Measurements from ENCODE around the gene ZNF618.

DNA sequence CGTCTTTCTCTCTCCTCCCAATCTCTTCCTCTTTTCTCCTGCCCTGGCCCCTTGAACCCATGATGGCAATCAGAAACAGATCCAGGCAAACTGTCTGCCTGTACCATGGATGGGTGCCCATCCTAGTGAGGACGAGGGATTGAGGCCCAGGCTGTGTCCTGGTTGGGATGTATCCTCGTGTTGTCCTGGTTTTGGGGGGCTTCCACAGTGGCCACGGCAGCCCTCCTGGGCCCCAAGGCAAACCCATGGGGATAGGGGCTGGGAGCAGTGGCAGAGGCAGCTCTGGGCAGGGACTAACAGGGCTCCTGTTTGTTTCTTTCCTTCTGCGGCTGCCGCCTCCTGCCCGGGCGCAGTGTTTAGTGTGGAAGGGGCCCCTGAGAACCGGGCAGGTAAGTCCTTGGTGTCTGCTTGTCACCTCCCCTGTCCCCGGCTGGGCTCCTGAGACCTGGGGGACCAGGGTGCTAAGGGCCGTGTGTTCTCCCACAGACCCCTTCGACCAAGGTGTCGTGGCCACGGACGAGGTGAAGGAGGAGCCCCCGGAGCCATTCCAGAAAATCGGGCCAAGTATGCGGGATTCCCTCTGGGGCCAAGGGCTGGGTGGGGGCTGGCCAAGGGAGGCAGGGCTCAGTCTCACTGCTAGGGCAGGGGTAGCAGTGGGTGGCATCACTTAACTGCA lies 132.0 kb downstream of the ZNF618 start:
- TF ChIP-seq, protein P1, sequence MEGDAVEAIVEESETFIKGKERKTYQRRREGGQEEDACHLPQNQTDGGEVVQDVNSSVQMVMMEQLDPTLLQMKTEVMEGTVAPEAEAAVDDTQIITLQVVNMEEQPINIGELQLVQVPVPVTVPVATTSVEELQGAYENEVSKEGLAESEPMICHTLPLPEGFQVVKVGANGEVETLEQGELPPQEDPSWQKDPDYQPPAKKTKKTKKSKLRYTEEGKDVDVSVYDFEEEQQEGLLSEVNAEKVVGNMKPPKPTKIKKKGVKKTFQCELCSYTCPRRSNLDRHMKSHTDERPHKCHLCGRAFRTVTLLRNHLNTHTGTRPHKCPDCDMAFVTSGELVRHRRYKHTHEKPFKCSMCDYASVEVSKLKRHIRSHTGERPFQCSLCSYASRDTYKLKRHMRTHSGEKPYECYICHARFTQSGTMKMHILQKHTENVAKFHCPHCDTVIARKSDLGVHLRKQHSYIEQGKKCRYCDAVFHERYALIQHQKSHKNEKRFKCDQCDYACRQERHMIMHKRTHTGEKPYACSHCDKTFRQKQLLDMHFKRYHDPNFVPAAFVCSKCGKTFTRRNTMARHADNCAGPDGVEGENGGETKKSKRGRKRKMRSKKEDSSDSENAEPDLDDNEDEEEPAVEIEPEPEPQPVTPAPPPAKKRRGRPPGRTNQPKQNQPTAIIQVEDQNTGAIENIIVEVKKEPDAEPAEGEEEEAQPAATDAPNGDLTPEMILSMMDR (IDR thresholded peaks at IDR 0.05), result no peak
- TF ChIP-seq POLR2A (IDR thresholded peaks at IDR 0.05), result no peak

Measured in esophagus squamous epithelium (tissue), 4 donors.